HG03575 (cell line): ENCODE data around the gene ZNF283.

Experiments used
- ATAC-seq: cut with Tn5 transposase; IDR thresholded peaks from one replicate; pipeline ENCODE4 v1.9.1; 2021; ENCODE audit not compliant: unreplicated experiment, insufficient number of reproducible peaks, low FRiP score; ENCODE audit errors: extremely low read depth

ZNF283 gene

DNA sequence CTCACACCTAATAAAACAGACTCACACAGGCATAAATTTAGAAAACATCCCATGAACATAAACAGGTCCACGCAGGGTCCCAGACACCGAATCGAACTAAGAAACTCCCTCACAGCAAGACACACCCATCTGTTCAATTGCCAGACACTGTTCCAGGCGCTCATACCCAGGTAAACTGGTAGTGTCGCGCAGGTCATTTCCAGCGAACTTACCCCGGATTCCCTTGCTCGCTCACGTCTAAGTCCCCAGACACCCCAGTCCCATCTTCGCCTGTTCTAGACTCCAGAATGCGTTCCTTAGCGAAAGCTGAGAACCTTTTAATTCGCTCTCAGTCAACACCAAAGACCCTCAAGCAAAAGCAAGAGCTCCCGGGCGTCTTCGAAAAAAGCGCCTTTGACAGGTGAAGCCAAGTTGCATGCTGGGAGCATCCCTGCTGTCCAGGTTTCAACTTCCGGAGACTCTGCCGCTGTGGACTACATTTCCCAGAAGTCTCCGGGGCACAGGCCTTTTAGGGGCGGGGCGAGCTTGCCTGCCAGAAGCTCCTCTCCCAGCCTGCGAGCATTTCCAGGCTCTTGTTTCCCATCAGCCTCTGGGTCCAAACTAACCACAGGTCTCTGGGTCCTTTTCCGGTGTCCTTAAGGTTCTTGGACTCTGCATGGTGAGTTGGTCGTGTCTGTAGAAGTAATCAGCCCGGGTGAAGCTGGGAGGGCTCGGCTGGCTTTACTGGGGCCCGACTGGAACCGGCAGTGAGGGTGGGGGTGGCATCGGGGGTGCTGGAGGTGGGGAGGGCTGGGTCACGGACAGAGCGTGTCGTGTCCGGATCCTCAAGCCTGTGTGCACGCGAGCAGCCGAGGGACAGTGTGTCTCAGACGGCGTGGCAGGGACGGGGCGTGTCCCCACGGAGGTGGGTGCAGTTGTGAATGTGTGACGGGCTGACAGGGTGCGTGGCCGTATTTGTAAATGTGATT, at the start of gene ZNF283:
ZNF283 (plus strand) TSS at position 535 of the 968 bp plus-strand sequence. CDS start 6,184 bp downstream, outside the sequence.
- ATAC-seq: no peak

DNA sequence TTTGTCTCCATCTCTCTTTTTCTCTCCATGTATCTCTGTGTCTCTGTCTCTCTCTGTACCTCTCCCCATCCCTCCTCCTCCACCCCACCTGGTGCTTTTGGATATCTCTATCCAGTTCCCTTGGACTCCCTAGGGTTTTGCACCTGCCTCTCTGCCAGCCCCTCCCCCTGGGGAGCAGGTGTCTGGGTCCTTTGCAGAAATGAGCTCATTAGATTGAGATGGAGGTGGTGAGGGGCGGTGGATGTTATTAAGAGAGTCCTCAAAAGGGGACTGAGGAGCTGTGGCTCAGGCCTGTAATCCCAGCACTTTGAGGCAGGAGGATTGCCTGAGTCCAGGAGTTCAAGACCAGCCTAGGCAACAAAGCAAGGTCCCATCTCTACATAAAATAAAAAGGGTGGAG, 48.5 kb upstream of the ZNF283 start:
- ATAC-seq: no peak

DNA sequence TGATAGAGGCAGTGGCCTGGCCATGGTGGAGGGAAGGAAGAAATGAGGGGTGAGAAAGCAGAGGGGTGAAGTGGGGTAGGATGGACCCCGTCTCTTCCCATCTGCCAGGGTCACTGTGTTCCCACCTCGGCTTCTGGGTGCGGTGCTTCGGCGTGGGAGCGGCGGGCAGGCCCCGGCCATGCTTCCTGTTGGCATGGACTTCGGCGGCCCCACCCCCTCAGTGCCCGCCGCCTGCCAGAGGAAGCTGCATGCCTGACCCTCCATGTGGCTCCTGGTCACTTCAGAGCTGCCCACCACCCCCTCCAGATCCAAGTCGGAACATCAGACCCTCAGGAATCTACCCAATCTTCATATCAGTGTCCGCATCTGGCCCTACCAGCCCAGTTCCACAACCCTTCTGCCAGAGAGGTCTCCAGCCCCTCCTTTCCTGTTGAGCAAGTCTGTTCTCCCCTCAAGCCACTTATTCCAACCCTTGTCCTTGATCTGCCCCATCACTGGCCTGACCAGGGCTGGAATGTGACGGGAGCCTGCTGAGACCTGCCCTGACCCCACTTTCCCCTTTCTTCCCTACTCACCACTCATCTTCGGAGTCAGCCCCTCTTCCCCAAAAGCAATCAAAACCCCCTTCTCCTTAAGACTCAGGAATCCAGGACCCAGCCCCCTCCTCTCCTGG, 47.8 kb upstream of the ZNF283 start:
- ATAC-seq: no peak

DNA sequence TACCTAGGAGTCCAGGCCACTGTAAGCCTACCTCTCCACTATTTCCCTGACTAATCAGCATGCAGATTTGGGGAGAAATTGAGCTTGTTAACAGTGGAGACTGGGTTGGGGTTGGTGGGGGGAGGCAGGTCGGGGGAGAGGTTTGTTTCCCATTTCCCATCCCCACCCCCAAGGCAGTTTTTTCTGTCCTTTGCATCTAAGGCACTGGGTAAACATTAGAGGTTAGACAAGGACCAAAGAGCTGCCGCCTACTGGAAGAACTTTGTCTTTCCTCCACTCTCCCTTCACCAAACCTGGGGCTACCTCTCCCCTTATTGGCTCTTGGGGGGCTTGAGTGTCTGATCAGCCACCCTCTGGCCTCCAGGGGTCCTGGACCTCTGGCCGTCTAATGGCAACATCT, 47.3 kb upstream of the ZNF283 start:
- no peak for ATAC-seq

DNA sequence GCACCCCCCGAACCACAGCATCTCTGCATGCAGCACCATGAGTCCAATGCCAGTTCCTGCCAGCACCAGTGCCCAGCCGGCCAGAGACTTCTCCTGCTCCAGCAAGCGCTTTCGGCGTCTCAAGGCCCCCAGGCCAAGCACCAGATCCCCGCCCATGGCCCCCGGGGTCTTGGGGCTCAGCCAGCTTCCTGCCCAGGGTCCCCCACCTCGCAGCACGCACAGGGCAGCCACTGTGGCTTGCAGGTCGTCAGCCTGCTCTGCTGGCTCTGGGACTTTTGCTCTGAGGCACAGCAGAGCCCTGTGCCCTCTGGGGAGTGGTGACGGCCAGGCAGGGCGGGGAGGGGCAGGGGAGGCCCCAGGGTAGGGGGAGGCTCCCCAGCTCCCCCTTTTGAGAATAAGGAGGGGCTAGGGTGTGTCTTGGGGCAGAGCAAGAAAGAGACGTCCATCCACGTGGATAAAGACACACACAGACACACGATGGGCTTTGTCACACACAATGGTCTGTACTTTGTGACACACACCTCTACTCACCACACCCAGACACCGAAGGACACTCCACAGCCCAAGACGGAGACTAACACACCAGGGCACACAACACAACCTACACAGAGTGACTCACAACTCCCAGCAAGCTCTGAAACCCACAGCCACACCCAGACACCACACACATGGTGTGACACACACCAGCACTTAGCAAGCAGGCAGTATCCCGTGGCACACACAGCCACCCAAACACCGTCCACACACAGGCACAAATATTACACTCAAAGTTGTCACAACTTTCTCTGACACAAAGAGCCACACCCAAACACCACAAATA, 46.2 kb upstream of the ZNF283 start, which contains the start of gene KCNN4:
KCNN4 (minus strand) TSS at position 268 of the 820 bp plus-strand sequence; CDS start at position 156, 112 bp downstream.
- no peak for ATAC-seq

DNA sequence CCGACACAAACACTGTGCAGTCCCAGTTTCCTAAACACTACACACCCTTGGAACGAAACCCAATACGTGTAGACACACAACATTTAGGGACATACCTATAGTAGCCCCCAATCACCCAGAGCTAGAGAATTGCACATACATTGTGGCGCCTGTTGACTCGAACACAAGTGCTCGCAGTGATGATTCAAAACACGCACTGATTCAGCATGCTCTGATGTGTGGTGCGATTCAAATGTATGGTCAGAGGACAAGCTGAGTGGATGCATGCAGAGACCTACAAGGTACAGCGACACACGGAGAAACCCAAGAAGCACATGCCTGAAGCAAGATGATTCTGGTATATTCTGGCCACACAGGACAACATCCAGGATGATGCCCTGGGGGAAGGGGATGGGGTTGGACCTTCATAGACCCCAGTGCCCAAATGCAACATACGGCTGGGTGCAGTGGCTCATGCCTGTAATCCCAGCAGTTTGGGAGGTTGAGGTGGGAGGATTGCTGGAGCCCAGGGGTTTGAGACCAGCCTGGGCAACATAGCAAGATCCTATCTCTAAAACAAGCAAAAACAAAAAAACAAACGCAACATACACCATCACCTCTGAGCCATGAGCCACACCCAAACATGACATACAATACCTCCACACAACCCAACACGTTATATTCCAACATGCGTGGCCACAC, 45.4 kb upstream of the ZNF283 start:
- ATAC-seq: no peak

DNA sequence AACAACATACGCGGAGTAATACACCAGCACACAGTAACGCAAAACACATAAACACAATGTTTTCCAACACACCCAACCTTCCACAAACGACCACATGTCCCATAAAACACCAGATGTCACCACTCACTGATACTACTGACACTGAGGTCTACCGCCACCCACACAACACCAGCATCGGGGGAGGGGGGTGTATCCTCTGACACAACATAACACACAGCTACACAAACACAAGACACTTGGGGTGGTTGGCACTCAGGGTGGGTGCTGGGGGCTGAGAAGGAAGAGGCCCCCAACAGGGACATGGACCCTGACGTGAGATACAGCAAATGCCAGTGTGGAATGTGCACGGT, 44.8 kb upstream of the ZNF283 start:
- ATAC-seq: no peak

DNA sequence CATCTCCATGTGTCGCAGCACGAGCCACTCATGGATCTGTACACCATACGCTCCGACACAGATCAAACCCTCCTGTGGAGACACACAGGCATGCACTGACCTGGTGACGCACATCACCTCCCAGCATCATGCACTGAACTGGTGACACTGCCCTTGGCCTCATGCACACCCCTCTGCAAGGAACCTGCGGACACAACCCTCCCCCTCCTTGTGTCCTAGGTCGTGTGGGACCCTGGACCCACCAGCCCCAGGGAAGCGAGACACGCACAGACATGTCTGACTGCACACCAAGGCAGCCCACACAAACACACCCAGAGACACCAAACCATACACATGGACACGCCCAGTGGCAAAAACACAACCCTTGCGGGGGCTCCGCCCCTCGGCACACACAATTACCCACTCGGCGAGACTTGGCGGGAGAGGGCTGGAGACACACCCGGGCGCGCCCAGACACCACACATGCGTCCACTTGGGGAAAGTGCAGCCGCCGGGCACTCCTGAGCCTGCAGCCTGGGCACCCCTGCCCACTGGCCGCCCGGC, 44.4 kb upstream of the ZNF283 start:
- ATAC-seq: no peak

DNA sequence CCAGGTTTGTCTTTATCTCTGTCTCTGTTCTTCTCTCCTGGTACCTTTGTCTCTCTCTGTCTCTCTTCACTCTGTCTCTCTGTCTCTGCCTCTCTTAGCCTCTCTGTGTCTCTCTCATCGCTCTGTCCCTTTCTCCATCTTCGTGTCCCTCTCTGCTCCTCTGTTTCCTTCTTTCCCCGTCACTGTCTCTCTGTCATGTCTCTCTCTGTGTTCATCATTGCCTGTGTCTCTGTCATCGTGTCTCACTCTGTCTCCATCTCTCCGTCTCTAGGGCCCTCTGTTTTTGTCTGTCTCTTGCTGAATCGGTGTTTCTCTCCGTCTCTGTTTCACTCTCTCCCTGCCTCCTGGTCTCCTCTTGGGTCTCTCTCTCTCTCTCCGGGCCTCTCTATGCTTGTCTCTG, 43.5 kb upstream of the ZNF283 start:
- no peak for ATAC-seq

DNA sequence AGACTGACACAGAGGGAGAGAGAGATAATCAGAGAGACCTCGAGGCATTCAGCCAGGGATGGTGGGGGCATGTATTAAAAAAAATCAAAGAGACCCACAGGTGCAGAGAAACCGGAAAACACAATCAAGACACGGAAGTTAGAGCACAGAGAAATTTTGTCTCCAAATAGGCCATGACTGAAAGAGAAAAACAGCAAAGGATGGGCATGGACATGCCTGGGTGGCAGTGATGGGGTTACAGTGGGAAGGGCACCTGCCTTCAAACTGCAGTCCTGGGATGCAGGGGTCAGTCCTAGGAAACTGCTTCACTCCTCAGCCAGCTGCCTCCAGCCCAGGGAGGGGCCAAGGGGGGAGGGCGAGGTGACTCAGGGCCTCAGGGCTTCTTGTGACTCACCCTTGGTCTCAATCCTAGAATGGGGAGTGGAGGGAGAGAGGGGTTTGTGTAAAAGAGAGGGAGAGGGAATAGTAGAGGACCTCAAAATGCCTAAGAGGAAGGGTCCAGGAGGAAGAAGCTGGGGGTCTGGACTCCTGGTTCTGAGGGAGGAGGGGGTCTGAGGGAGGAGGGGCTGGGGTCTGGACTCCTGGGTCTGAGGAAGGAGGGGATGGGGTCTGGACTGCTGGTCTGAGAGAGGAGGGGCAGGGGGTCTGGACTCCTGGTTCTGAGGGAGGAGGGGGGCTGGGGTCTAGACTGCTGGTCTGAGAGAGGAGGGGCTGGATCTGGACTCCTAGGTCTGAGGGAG, 42.7 kb upstream of the ZNF283 start:
- no peak for ATAC-seq

DNA sequence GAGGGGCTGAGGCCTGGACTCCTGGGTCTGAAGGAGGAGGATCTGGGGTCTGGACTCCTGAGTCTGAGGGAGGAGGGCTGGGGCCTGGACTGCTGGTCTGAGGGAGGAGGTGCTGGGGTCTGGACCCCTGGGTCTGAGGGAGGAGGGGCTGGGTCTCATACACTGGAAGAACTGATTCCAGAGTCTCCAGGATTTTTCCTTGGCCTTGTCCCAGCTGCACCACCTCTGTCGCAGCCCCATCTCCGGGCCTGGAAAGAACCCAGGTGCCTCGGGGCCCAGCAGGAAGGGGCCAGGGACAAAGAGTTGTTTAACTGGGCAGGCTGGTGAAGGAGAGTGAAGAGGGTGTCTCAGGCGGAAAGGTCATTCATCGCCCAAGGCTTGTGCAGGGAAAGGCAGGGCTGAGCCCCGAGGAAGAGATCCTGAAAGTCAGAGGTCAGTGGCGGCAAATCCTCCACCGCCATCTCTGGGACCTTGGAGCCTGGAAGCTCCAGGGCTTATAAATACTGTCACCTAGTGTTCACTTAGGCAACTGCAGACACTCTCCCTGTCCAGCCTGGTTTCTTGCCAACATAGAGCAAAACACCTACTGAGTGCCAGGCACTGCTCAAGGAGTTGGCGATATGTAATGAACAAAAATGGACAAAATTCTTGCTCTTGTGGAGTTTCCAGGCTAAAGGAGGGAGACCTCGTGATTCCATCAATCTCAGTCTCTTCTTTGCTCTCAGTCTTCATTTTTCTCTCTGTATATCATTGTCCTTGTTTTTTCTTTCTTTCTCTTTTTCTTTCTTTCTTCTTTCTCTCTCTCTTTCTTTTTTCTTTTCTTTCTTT, 41.9 kb upstream of the ZNF283 start:
- ATAC-seq: no peak

DNA sequence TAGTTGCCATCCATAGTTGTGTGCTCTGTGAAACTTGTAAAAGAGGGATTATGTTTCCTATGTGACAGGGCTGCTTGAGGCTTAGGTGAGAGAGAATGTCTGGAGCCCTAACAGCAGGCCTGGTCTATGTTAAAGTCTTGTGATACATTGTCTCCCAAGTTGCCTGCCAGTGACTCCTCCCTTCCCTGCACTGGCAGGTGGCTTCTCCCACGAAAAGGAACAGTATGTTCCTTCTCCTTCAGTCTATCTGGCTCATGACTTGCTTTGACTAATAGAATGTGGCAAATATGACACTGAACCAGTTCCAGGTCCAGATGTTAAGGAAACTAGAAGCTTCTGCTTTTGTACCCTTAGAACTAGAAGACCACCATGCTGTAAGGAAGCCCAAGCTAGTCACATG, 40.5 kb upstream of the ZNF283 start:
- ATAC-seq: no peak

DNA sequence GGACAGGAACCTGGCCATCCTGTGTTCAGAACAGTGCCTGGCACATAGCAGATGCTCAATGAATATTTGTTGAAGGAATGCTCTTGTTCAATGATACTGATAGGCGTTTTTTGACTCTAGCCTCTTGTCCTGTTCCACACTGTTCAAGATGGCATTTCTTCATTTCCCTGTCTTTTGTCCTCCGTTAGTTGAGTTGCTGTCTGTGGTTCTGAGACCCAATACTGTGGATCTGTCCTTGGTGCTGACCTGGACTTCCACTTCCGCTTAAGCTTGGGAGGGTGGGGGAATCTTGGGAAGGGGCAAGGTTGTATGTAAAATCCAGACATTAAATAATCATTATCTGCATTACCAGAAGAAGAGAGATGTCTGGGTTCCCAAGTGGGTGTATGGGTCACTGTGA, 38.1 kb upstream of the ZNF283 start:
- ATAC-seq: no peak

DNA sequence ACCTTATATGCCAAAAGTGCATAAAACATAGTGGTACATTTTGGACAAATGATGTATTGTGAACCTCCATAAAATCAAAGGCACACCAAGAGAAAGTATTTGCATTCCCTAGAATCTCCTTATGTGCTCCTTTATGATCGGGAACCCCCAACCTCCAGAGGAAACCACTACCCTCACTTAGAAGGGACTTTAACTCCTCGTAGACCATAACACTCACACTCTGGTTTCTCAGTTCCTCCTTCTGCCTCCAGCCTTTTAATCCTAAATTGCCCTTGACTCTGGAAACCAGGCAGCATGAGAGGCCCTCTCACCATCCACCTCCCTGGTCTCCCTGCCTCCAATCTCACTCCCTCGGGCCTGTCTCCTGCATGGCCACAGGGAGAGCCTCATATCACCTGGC, 36.5 kb upstream of the ZNF283 start:
- no peak for ATAC-seq

DNA sequence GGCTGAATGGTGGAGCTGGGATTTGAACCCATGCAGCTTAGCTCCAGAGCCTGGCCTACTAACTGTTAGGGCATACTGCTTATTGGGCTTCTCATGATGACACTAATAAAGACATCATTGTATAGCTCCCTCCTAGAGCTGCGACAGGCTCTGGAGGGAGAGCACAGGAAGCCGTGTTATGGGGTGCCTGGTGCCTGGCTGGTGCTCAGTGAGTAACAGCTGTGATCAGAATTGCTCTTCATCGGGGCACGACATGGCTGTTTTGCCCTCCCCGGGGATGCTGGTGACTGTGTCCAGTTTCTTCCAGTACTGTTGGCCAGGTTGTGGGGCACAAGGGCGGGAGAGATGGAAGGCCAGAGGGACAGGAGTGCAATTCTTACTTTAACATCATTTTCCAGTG, 30.0 kb upstream of the ZNF283 start:
- ATAC-seq: no peak

DNA sequence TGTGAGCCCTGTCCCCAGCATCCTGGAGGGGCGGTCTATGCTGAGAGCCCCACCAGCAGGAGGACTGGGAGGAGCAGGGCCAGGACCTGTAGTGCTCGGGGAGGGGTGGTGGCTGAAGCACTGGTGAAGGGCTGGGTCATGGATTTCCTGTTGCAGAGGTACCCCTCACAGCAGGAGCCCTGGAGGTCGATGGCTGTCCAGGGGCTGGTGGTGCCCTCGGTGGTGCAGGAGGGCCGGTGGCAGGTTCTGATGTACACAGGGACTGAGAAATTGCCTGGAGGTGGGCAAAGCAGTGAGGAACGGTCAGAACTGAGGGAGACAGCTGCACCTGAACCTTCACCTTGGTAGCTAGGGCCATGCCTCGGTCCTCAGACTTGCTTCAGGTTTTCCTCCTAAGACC, 29.6 kb upstream of the ZNF283 start:
- no peak for ATAC-seq

DNA sequence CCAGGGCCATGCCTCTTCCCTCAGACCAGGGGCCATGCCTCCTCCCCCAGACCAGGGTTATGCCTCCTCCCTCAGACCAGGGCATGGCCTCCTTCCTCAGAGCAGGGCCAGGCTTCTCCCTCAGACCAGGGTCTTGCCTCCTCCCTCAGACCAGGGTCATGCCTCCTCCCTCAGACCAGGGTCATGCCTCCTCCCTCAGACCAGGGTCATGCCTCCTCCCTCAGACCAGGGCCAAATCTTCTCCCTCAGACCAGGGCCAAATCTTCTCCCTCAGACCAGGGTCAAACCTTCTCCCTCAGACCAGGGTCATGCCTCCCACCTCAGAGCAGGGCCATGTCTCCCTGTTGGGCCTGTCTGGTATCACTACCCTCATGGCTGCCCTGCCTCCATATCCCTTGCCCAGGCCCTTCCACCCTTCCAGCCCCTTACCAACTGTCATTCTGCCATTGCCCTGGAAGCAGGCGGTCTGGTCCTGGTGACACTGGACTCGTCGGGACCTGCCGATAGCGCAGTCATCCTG, 29.0 kb upstream of the ZNF283 start:
- ATAC-seq: no peak
